ENCODE data around the gene TSPAN13.

- no peak for TF ChIP-seq CTCF (conservative IDR thresholded peaks at IDR 0.05; ENCODE audit: low read depth, low read length)
- no peak for TF ChIP-seq POLR2A (IDR thresholded peaks at IDR 0.05; ENCODE audit: low read depth, low read length)
- TF ChIP-seq MXI1 (IDR thresholded peaks at IDR 0.05; ENCODE audit: borderline replicate concordance, low read depth, low read length): no peak
- no peak for TF ChIP-seq BHLHE40 (IDR thresholded peaks at IDR 0.05; ENCODE audit: low read depth, low read length)
- TF ChIP-seq RCOR1 (IDR thresholded peaks at IDR 0.05; ENCODE audit: insufficient replicate concordance, low read length): no peak
- TF ChIP-seq MAFK (IDR thresholded peaks at IDR 0.05; ENCODE audit: low read depth, low read length): no peak
- no peak for TF ChIP-seq CEBPB (IDR thresholded peaks at IDR 0.05; ENCODE audit: low read depth, low read length)
- no peak for TF ChIP-seq USF2 (IDR thresholded peaks at IDR 0.05; ENCODE audit: low read depth, low read length)
- no peak for TF ChIP-seq FOS (IDR thresholded peaks at IDR 0.05; ENCODE audit: low read depth, low read length)
- no peak for TF ChIP-seq MAZ (IDR thresholded peaks at IDR 0.05; ENCODE audit: borderline replicate concordance, low read depth, low read length)
- TF ChIP-seq RAD21 (IDR thresholded peaks at IDR 0.05; ENCODE audit: low read length): no peak
- no peak for TF ChIP-seq CHD1 (IDR thresholded peaks at IDR 0.05; ENCODE audit: low read depth, low read length)
These were observed 65.2 kb downstream of the TSPAN13 start for GRCh38 chr7:16818732-16819131.
